A673 (cell line): ENCODE results near the gene OR10A2. TPM values are rescaled to one million over a fixed set of nuclear protein-coding genes. Genes with fewer than 3 reads are reported as not detected.

Experiments
- BruUV-seq: library from RNA; stranded (reverse); fragments of 400-500 nt; replicated peaks from 2 replicates; lab custom pipeline; 2021; lab: Mats Ljungman, UMichigan
- CTCF ChIA-PET: fragments of 300-600 bp; sonication (Branson Sonifier 250); formaldehyde crosslinking; loops from one replicate; lab custom pipeline; 2022; ENCODE audit warnings: antibody characterized with exemption; lab: Charles Lee
- POLR2A ChIA-PET: fragments of 300-600 bp; sonication (Branson Sonifier 250); formaldehyde crosslinking; loops from one replicate; lab custom pipeline; 2022; ENCODE audit warnings: antibody characterized with exemption; ENCODE audit not compliant: low non-redundant PET; lab: Charles Lee
- DNase-seq: peaks from one replicate; pipeline ENCODE4 v3.0.0-alpha.2; 2015; ENCODE audit warnings: low spot score
- H3K27ac ChIP-seq: fragments of 200-600 bp; sonication (generic); 2 replicates; pipeline ENCODE4 v1.5.1; 2016; ENCODE audit warnings: mixed run types, low read depth, mild to moderate bottlenecking, mixed read lengths, antibody characterized with exemption, low read length; ENCODE audit not compliant: poor library complexity, severe bottlenecking
- H3K27me3 ChIP-seq: fragments of 200-600 bp; sonication (generic); replicated peaks from 2 replicates; pipeline ENCODE4 v1.6.1; 2017; ENCODE audit warnings: mixed run types, low read depth, mild to moderate bottlenecking, mixed read lengths, antibody characterized with exemption, low read length; ENCODE audit not compliant: insufficient read depth, poor library complexity
- H3K36me3 ChIP-seq: fragments of 200-600 bp; sonication (generic); 2 replicates; pipeline ENCODE4 v1.6.1; 2016; ENCODE audit warnings: mixed run types, mild to moderate bottlenecking, mixed read lengths, antibody characterized with exemption, low read length; ENCODE audit not compliant: insufficient read depth, poor library complexity, severe bottlenecking
- H3K4me1 ChIP-seq: fragments of 200-600 bp; sonication (generic); 2 replicates; pipeline ENCODE4 v1.6.1; 2017; ENCODE audit warnings: mixed run types, mild to moderate bottlenecking, mixed read lengths, antibody characterized with exemption, low read length; ENCODE audit not compliant: insufficient read depth, poor library complexity, severe bottlenecking
- H3K4me3 ChIP-seq: fragments of 200-600 bp; sonication (generic); 2 replicates; pipeline ENCODE4 v1.5.1; 2016; ENCODE audit warnings: low read depth, mixed run types, mild to moderate bottlenecking, mixed read lengths, low read length; ENCODE audit not compliant: poor library complexity, severe bottlenecking
- H3K9me3 ChIP-seq: fragments of 200-600 bp; sonication (generic); 2 replicates; pipeline ENCODE4 v1.6.1; 2016; ENCODE audit warnings: mixed run types, low read depth, mild to moderate bottlenecking, mixed read lengths, antibody characterized with exemption, low read length; ENCODE audit not compliant: poor library complexity, severe bottlenecking
- EZH2 ChIP-seq: fragments of 200-600 bp; sonication (generic); IDR thresholded peaks from 2 replicates; pipeline ENCODE4 v1.6.1; 2017; ENCODE audit warnings: borderline replicate concordance, low read depth, mild to moderate bottlenecking, mixed read lengths, antibody characterized with exemption, low read length; ENCODE audit not compliant: poor library complexity, severe bottlenecking
- intact Hi-C: fragments of 100-400 bp; cut with micrococcal nuclease; formaldehyde crosslinking; loops from one replicate; pipeline ENCODE4 v1.10.0; 2022; ENCODE audit not compliant: unreplicated experiment
- total RNA-seq: library from RNA; stranded (reverse); gene quantifications from 2 replicates; pipeline ENCODE4 v1.2.3, GENCODE V29; 2021
- TF ChIP-seq, protein P1 (sequence below): fragments of 300-800, 200-600 bp; sonication (generic); conservative IDR thresholded peaks from 2 replicates; pipeline ENCODE4 v1.5.1; 2017; ENCODE audit warnings: low read depth, mild to moderate bottlenecking, antibody characterized with exemption, low read length, moderate library complexity, mixed read lengths

Gene OR10A2
- total RNA-seq, 1 experiment from 2014 or later = not detected

DNA sequence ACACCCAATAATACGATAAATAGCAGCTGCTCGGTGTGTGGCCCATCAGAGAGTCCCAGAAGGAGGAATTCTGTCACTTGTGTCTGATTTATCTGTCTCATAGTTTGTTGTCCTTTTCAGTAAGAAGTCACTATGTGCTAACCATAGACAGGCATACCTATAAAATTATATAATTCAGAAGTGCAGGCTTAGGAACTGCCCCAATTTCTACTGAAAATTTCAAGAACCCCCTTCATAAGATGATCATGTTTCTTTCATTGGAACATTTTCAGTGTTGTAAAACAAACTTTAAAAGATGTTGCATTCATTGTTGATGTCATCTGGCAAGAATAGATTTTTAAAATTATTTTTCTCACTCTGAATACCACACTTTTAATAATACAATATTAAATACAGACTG is 29.5 kb downstream of the OR10A2 start, which contains the start of gene OR2D2:
OR2D2 (minus strand) TSS at position 101 of the 400 bp plus-strand sequence; CDS start at position 101, 0 bp downstream.
- no TSS peak for BruUV-seq
- POLR2A ChIA-PET = no interaction called here
- intact Hi-C loops = no loop called here

DNA sequence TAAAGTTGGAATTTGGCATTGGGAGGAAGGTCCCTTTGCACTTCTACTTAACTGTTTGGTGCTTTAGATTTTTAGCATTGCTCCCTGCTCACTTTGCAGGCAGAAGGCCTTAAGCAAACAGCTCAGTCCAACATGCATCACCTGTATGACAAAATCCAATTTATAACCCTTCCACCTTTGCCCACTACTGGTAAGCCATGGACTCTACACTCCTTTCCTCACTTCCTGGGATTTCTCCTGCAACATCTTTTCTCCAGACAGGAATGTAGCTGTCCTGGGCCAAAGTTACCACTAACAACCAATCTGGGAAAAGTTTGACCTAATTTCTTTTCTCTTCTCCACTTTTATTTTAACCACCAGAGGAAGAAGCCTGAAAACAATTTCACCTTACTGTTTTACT is 31.2 kb downstream of the OR10A2 start:
- H3K4me3 ChIP-seq = no peak overlapping the region
- no peak for DNase-seq
- H3K27me3 ChIP-seq = no peaks in the 10 kb centered on the region
- TF ChIP-seq EZH2 = no peak
- TF ChIP-seq, protein P1, sequence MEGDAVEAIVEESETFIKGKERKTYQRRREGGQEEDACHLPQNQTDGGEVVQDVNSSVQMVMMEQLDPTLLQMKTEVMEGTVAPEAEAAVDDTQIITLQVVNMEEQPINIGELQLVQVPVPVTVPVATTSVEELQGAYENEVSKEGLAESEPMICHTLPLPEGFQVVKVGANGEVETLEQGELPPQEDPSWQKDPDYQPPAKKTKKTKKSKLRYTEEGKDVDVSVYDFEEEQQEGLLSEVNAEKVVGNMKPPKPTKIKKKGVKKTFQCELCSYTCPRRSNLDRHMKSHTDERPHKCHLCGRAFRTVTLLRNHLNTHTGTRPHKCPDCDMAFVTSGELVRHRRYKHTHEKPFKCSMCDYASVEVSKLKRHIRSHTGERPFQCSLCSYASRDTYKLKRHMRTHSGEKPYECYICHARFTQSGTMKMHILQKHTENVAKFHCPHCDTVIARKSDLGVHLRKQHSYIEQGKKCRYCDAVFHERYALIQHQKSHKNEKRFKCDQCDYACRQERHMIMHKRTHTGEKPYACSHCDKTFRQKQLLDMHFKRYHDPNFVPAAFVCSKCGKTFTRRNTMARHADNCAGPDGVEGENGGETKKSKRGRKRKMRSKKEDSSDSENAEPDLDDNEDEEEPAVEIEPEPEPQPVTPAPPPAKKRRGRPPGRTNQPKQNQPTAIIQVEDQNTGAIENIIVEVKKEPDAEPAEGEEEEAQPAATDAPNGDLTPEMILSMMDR = no peak
- CTCF ChIA-PET = no interaction called here
- POLR2A ChIA-PET = no interaction called here
- no peaks in the 10 kb centered on the region for H3K4me1 ChIP-seq
- H3K36me3 ChIP-seq = no peaks in the 10 kb centered on the region
- H3K9me3 ChIP-seq = no peaks in the 10 kb centered on the region
- H3K27ac ChIP-seq = no peak overlapping the region
- BruUV-seq = no TSS peak
- intact Hi-C loops = no loop called here

More for the DNA sequence above, 29.5 kb downstream of the OR10A2 start, which contains the start of gene OR2D2:
- DNase-seq = no peak
- Histone ChIP-seq H3K27ac (no peak within 1 kb of the TSS), H3K36me3 (no peaks in the 10 kb centered on the region), H3K4me1 (no peaks in the 10 kb centered on the region), H3K9me3 (no peaks in the 10 kb centered on the region), H3K27me3 (no peaks in the 10 kb centered on the region), H3K4me3 (no peak within 1 kb of the TSS)
- TF ChIP-seq, protein P1 = no peak
- TF ChIP-seq EZH2 = no peak
- CTCF ChIA-PET = no interaction called here

DNA sequence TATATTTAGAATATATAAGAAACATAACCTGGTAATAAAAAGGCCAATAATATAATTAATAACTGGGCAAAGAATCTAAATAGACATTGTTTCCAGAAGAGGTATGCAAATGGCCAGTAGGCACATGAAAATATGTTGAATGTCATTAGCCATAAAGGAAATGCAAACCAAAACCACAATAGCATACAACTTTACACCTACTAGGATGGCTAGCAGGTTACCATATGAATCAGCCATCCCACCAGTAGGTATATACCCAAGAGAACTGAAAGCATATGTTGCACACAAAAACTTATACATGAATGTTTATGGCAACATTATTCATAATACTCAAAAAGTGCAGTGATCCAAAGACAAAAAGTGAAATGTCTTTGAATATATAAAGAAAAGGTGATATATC is 32.2 kb downstream of the OR10A2 start:
- POLR2A ChIA-PET = no interaction called here
- DNase-seq = no peak
- Histone ChIP-seq H3K9me3 (no peaks in the 10 kb centered on the region), H3K36me3 (no peaks in the 10 kb centered on the region), H3K4me1 (no peaks in the 10 kb centered on the region), H3K27me3 (no peaks in the 10 kb centered on the region), H3K27ac (no peak overlapping the region), H3K4me3 (no peak overlapping the region)
- BruUV-seq = no TSS peak
- intact Hi-C loops = no loop called here
- CTCF ChIA-PET = no interaction called here
- TF ChIP-seq, protein P1 = no peak
- no peak for TF ChIP-seq EZH2
